T-helper 22 cell (primary cell): ENCODE measurements around the gene RPL29.

Source experiments
- DNase-seq: peaks from one replicate; pipeline ENCODE4 v3.0.0-alpha.2; 2020; ENCODE audit warnings: low read depth

Gene RPL29

GRCh38 chr3:52025453-52025852 lies 29.8 kb upstream of the RPL29 start:
- DNase-seq: no peak

DNA sequence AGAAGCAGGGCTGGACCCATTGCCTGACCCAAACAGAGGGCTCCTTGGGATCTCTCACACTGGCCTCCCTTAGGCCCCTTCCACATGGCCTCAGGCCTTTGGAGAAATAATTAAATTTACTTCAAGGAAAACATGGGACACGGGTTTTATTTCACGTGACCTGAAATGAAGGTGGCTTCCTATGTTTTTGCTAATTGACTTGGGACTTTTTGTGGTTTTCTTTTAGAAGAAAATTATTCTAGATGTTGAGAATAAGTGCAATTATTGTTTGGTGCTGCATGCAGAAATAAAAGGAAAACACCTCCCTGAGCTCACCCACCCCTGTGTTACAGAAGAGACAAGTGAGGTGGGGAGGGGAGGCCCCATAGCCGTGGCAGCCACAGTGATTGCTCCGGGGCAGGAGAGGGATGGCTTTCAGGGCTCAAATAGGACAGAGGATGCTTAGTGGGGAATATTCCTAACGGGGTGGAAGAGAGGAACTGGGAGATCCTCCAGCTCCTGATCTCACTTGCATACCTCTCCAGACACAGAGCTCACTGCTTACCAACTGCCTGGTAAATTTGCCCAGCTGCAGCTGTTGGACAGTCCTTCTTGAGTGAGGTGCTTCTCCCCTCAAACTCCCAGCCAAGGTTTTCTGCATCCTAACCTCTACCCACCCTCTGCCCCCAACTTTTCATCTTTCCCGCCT lies 29.2 kb upstream of the RPL29 start:
- DNase-seq: no peak

DNA sequence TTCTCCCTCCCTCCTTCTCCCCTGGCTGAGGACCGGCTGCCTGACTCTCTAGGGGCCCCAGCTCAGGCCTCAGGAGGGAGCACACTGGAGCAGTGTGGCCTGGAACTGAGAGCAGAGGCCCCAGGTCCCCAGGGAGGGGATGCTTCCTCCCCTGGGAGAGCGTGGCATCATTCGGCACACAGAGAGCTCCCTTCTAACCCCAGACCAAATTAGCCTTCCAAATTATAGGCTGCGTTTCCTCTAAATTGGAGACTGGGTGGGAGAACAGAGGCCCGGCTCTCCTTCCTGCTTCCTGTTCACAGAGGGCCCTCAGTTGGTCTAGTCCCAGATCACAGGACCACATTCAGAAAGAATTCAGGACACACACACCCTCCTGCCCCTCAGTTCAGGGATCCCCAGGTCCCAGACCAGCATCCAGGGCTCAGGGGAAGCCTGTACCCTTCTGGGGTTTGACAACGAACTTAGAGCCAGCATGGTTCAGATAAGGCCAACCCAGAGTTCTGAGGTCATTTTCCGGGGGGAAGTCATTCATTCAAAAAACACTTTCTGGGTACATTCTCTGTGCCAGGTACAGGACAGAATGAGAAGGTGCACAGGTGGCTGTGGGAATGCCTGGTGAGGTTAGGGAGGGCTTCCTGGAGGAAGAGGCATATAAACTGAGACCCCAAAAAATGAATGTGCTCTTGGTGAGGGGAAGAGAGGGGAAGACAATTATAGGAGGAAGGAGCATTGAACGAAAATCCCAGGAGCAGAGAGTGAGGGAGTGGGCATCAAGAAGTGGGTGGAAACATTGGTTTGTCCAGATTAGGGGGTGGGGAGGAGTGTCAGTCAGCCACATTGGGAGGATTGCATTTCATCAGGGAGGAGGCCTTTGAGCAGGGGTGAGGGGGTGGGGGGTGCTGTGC lies 28.4 kb upstream of the RPL29 start:
- no peak for DNase-seq

GRCh38 chr3:52023101-52023770 lies 27.5 kb upstream of the RPL29 start:
- DNase-seq: no peak

- no peak for DNase-seq
These were observed 26.8 kb upstream of the RPL29 start for GRCh38 chr3:52022323-52023100.

DNA sequence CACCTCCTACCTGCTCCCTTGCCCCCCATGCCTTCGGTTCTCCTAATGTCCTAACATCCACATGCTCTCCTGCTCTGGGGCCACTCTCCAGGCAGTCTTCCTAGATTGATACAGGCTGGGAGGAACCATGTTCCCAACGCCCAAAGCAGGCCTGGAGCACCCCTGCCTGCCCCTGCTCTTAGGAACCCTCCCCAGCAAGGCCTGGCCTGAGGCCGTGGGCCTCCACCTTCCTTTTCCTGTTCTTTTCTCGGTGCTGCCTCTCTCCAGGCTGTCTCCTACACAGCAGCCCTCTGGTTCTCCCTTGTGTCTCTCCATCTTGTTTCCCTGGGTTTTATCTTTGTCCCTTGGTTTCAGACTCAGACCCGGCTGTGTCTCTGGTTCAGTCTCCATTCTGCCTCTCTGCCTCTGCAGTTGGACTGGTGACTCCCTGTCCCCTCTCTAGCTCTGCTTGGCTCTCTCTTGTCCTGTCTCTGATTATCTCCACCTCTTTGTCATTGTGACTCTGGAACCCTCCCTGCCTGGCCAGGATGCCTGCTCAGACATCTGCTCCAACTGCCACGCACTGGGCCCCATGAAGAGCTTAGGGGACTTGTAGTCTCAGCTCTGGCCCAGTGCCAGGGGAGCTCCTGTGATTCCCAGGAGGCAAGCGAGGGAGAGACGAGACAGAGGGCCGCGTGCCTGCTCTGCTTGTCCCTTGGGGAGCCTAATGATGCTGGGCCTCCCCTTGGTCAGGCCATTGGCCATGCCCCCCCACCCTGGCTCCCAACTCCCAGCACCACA lies 26.0 kb upstream of the RPL29 start:
- DNase-seq: no peak

DNA sequence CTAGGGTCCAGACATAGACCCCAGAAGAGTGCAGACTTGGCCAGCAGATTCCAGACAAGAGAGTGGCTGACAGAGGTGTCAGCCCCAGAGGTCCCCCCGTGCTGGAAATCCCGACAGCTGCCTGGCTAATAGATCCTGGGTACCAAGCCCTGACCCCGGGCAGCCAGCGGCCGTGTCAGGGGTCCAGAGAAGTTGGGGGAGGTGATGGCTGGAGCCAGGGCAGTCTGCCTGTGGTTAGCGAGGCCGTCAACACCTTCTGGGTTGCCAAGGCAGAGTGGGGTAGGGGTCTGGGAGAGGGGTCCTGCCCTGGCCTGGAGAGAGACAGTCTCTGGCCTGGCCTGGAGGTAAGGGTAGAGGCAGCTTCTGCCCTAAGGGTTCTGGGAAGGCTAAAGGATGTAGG lies 25.1 kb upstream of the RPL29 start:
- no peak for DNase-seq

- DNase-seq: no peak
These were observed 23.8 kb upstream of the RPL29 start for GRCh38 chr3:52019352-52020080.

GRCh38 chr3:52018319-52019000 lies 22.8 kb upstream of the RPL29 start:
- DNase-seq: no peak

DNA sequence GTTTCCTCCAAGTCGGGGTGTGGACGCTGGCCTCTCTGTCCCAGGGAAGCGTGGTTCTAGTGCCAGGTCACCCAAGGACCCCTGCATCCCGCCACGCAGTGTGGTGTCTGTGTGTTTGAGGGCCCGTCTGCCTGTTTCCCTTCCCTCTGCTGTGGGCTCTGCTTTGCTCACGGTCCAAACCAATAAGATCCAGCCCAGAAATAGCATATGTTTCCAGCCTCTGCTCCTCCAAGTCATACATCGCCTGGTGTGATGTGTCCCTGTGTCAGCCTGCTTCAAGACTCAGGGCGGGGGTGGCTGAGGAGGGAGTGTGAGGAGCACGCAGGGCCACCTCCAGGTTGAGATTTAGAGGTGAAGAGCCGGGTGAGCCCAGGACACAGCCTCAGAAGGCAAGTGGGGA lies 21.9 kb upstream of the RPL29 start:
- no peak for DNase-seq

GRCh38 chr3:52015438-52016228 lies 19.9 kb upstream of the RPL29 start:
- DNase-seq: no peak

GRCh38 chr3:52014613-52015012 lies 18.9 kb upstream of the RPL29 start:
- no peak for DNase-seq

- DNase-seq: no peak
These were observed 18.3 kb upstream of the RPL29 start for GRCh38 chr3:52013802-52014598.

DNA sequence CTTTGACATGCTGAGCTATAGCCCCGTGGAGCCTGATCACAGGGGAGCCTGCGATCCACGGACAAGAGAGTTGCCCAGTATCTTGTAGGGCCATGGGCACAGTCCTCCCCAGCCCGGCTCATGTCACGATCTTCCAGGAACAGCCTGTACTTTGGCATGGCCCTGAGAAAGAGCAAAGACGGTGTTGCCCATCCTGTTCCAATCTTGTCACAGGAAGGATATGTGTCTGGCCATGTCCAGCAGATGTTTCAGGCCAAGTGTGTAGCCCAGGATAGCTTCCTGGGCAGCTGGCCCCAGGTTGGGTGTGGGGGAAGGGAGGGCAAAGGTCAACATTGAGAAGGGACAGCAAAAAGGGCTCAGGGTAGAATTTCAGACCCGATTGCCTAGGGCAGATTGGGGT lies 17.0 kb upstream of the RPL29 start:
- no peak for DNase-seq

- DNase-seq: no peak
These were observed 14.7 kb upstream of the RPL29 start for GRCh38 chr3:52010431-52010830.

GRCh38 chr3:52007291-52007690 lies 11.6 kb upstream of the RPL29 start:
- no peak for DNase-seq

DNA sequence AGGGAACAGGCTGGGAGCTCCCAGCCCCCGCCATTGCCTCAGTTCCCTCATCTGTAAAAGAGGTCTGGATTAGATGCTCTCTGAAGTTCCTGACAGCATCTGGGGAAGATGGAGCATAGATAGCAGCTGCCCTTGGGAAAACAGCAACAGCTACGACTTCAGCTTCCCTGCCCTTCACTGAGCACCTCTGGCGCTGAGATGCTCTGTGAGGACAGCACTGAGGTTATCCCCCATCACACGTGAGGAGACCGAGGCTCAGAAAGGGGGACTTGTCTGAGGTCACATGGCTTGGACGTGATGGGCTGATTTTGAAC lies 11.1 kb upstream of the RPL29 start:
- no peak for DNase-seq

- no peak for DNase-seq
These were observed 10.5 kb upstream of the RPL29 start for GRCh38 chr3:52006017-52006819.
